ENCODE measurements around the gene SULT1A3.
"Not testable (repeated sequence)": the region's sequence is repeated elsewhere in the genome, so short reads cannot be mapped to it uniquely, and the experiment has no call there.

Gene SULT1A3

DNA sequence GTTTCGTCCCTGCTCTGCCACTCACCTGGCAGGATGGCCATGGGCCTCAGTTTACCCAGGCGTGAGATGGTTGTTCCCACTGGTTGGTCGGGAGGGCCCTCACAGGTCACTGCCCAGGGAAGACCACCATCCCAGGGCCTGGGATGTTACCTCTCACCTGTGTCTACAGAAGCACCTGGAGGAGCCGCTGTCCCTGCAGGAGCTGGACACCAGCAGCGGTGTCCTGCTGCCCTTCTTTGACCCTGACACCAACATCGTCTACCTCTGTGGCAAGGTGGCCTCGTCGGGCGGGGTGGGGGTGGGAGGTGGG, 11.5 kb upstream of the SULT1A3 start:
- DNase-seq = no peak

DNA sequence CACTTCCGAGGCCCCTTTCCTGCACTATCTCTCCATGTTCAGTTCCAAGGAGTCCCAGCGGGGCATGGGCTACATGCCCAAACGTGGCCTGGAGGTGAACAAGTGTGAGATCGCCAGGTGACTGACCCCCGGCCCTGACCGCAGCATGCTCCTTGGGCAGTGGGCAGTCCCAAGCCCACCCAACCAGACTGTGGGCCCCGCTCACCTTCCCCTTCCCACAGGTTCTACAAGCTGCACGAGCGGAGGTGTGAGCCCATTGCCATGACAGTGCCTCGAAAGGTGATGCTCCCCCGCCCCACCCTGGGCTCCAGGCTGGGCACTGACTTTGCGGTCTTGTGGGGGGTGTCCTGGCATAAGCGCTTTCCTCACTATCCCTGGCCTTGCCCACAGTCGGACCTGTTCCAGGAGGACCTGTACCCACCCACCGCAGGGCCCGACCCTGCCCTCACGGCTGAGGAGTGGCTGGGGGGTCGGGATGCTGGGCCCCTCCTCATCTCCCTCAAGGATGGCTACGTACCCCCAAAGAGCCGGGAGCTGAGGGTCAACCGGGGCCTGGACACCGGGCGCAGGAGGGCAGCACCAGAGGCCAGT, 11.0 kb upstream of the SULT1A3 start:
- no peak for DNase-seq

DNA sequence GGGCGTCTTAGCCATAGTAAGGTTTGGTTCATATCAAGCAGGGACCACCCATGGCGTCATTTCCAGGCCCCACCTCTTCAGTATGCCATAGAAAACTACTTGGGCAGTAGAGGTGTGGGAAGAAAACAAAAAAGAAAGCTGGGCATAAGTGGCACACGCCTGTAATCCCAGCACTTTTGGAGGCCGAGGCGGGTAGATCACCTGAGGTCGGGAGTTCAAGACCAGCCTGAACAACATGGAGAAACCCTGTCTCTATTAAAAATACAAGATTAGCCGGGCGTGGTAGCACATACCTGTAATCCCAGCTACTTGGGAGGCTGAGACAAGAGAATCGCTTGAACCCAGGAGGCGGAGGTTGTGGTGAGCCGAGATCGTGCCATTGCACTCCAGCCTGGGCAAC, 7.9 kb upstream of the SULT1A3 start:
- DNase-seq = not testable (repeated sequence)

DNA sequence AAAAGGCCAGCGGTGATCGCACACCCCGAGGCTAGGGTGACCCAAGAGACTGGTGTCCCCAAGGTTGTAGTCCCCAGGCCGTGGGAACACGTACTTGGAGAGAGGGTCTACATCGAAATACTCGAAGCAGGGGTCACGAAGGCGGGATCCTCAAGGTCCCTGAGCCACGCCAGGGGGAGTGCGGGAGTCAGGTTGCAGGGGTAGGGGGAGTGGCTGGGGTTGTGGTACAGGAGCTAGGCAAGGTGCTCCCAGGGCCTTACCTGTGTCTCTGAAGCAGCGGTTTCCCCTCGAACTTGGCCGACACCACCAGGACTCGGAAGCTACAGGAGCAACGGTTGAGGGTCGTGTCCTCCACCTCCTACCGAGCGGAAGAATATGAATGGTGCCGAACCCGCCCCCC, 6.0 kb upstream of the SULT1A3 start:
- DNase-seq = not testable (repeated sequence)

DNA sequence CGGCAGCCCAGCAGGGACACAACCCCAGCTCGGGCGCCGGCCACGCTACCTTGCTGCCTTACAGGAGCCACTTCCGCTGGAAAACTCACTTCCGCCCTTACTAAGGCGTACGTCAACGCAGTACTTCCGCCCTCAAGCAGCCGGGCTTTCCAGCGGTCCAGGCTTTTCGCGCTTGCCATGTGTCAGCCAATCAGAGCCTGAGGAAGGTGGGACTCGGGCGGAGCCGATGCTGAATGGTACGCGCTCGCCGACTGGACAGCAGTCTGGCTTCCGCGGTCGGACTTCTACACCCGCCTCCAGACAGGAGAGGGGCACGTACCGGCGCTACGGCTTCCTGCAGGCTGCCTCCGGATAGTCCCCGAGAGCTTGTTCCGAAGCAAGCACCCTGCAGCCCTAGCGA, 5.4 kb upstream of the SULT1A3 start, which contains the start of the genes BOLA2B and SLX1A:
Gene BOLA2B (minus strand): TSS at position 52 of the 400 bp plus-strand sequence. CDS start 71 bp downstream, outside the sequence.
Gene SLX1A (plus strand): TSS at position 261 of the 400 bp plus-strand sequence. CDS start 210 bp downstream, outside the sequence.
- DNase-seq = not testable (repeated sequence)

DNA sequence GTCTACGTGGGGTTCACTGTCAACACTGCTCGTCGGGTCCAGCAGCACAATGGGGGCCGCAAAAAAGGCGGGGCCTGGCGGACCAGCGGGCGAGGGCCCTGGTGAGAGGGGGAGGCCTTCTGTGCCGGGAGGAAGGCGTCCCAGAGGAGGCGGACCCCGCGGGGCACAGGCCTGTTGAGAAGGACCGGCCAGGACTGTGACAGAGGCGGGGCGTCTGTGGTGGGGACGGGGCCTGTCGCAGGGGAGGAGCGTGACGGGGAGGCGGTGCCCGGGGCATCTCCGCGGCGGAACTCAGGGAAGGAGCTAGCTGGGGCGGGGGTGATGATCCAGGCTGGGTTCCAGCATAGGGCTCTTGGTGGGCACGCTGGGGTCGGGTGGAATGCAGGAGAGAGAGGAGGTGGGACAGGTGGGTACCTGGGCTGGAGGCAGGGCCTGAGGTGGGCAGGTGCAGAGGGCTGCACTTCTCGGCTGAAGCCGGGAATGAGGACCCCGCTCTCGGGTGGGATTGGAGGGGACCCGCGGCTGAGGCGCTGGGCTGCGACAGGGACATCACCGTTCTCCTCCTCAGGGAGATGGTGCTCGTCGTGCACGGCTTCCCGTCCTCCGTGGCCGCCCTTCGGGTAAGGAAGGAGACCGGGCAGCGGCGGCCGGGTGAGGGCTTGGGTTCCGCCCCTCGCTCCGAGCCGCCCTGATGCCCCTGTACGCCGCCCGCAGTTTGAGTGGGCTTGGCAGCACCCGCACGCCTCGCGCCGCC, 4.7 kb upstream of the SULT1A3 start:
- DNase-seq = not testable (repeated sequence)

DNA sequence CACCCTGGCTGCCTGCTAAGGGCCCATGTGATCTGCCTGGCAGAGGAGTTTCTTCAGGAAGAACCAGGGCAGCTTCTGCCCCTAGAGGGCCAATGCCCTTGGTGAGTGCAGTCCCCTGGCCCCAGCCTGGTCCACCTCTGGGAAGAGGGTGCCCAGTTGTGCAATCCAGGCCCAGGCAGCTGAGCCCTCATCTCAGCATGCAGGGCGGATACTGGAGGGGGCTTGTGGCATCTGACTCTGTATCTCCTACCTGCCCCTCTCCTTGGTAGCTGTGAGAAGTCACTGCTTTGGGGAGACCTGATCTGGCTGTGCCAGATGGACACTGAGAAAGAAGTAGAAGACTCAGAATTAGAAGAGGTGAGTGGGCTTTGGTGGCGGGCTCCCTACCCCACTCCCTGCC, 2.1 kb upstream of the SULT1A3 start:
- not testable (repeated sequence) for DNase-seq

DNA sequence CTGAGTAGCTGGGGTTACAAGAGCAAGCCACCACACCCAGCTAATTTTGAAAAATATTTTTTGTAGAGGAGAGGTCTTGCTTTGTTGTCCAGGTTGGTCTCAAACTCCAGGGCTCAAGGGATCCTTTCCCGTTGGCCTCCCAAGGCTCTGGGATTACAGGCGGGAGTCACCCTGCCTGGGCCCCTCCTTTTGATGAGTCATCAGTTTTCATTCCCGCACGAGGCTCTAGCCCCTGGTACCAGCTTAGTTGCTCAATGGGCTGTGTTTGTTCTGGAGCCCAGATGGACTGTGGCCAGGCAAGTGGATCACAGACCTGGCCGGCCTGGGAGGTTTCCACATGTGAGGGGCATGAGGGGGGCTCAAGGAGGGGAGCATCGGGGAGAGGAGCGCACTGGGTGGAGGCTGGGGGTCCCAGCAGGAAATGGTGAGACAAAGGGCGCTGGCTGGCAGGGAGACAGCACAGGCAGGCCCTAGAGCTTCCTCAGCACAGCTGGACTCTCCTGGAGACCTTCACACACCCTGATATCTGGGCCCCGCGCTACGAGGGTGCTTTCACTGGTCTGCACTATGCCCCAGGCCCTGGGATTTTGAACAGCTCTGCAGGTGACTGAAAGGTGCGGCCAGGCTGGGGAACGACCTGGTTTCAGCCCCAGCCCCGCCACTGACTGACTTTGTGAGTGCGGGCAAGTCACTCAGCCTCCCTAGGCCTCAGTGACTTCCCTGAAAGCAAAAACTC, 721 bp downstream of the SULT1A3 start:
- not testable (repeated sequence) for DNase-seq

DNA sequence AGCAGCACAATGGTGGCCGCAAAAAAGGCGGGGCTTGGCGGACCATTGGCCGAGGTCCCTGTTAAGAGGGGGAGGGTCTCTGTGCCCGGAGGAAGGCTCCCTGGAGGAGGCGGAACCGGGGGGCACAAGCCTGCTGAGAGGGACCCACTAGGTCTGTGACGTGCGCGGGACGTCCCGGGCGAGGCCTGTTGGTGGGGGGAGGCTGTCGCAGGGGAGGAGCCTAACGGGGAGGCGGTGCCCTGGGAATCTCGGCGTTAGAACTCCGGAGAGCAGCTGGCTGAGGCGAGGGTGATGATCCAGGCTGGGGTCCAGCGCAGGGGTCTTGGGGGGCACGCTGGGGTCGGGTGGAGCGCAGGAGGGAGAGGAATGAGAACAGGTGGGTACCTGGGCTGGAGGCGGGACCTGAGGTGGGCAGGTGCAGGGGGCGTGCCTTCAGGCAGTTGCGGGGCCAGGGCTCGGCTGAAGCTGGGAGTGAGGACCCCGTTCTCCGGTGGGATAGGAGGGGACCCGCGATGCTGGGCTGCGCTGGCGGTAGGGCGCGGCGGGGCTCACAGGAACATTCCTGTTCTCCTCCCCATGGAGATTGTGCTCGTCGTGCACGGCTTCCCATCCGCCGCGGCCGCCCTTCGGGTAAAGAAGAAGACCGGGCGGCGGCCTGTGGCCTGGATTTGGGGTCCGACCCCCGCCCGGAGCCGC, 6.6 kb downstream of the SULT1A3 start:
- DNase-seq = not testable (repeated sequence)

DNA sequence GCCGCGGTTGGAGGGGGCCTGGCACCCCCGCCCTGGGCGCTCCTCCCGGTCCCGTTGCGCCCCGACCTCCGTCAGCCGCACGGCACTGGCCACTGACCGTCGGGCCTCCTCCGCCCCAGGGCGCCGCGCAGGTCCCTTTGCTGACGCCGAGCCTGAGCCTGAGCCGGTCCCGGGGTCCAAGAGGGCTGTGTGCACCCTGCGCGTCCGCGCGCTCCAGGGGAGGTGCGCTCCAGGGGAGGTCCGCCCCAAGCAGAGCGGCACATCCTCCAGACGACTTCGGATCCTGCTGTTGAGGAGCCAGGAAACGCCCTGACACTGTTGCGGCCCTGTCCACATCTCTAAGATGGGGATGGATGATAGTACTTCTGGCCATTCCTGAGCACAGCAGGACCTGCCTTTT, 7.2 kb downstream of the SULT1A3 start:
- not testable (repeated sequence) for DNase-seq

DNA sequence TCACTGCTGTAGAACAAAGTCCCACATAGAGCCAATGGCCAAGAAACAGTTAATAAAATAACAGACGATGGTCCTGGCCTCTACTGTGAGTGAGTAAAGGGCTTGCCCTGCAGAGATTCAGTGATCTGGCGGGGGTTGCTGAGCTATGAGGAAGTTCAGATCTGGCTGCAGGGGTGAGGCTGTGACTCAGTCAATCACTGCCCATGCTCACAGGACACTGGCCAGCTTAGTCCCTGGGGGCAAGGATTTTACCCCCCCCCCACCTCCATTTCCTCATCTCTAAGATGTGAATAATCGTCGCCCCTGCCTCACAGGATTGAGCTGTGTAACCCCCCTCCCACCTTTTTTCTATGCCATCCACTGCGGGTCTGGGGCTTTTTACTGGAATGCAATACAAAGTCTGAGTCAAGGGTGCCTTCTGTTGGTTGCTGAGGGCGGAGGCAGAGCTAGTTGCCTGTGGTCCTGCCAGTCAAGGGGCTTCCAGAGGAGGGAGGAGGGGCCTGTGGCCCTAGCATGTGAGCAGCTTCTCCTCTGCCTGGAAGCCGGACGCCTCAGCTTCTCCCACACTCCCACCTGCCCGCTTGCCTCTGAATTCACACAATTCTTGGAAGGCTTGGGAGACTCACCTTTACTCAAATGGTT, 8.1 kb downstream of the SULT1A3 start:
- DNase-seq = not testable (repeated sequence)

DNA sequence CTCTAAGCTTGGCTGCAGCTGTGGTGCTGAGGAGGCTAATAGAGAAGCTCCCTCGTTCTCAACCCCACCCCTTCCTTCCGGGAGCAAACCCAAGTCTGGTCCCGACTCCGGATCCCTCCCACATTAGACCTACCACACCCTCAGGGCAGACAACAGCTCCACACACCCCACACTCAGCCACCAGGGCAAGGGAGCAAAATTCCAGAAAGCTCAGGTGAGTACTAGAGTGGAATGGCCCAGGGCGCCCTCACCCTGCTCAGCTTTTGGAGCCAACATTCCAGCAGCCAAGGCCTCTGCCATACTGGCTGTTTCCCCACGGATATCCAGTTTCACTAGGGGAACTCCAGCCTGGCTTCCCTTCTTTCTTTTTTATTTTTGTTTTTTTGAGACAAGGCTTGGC, 10.0 kb downstream of the SULT1A3 start:
- DNase-seq = not testable (repeated sequence)

DNA sequence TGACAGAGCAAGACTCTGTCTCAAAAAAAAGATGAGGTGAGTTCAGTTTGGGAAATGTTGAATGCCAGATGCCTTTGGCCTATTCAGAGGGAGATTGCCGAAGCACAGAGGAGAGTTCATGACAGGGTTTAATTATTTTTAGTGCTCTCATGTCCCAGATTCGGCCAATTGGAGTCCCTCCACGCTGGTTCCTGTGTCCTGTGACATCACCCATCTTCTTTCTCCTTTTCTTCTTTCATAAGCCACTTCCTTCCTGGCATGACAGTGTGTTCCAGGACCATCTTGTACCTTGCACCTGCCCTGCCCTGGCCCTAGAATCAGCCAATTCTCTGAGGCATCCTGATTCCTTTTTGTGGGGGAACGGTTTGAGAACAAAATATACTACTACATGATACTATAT, 12.4 kb downstream of the SULT1A3 start:
- not testable (repeated sequence) for DNase-seq

DNA sequence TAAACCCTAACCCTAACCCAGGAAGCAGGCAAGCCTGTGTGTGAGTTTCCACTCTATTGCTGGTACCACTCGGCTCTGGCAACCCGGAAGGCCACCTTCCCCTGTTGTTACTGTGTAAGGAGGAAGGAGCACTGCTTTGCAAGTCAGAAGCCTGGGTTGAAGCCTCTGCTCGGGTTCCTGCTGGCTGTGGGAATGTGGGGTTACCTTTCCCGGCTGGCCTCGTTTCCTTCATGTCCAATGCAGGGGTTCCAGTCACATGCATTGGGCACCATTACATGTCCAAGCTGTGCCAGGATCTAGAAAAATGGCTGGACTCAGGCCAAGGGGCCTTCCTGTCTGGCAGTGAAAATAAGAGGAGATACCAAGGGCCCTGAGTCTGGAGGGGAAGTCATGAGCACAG, 18.0 kb downstream of the SULT1A3 start:
- DNase-seq = not testable (repeated sequence)

DNA sequence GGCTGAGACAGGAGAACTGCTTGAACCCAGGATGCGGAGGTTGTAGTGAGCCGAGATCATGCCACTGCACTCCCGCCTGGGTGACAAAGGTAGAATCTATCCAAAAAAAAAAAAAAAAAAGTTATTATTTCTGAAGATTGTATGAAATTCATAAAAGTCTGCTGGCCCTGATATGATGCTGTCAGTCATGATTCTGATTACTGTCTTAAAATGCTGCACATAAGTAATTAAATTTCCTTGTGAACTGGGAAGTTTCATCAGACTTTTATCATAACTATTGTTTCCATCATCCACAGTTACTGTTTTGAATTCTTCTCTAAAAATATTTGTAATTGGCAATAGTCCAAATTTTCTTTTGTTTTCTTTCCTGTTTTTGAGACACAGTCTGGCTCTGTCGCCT, 49.3 kb downstream of the SULT1A3 start, which contains the start of gene NPIPB13:
Gene NPIPB13 (minus strand): TSS at position 101 of the 400 bp plus-strand sequence. CDS start 2,906 bp downstream, outside the sequence.
- not testable (repeated sequence) for DNase-seq
